Activated T-helper 2 cell treated with anti-CD3 and anti-CD28 coated beads, Interferon-gamma antibody, Interleukin-2, Interleukin-4, amounts not matched to agents 10 μg/mL and 5 μg/mL and 100 μg/mL, durations not matched to agents 14 hours and 24 hours and 36 hours (primary cell): Measurements from ENCODE around the gene KSR2. TPM values are rescaled to one million over a fixed set of nuclear protein-coding genes. Genes with fewer than 3 reads are reported as not detected.
"Not testable (repeated sequence)": the region's sequence is repeated elsewhere in the genome, so short reads cannot be mapped to it uniquely, and the experiment has no call there.

Experiments used
- DNase-seq: peaks from one replicate; pipeline ENCODE4 v3.0.0; 2021; ENCODE audit warnings: low spot score
- H3K27ac Mint-ChIP-seq: one replicate; pipeline ENCODE4 v1.8.0; 2021; ENCODE audit warnings: mixed read lengths
- H3K27me3 Mint-ChIP-seq: one replicate; pipeline ENCODE4 v1.8.0; 2021; ENCODE audit warnings: low read depth, mixed read lengths
- H3K36me3 Mint-ChIP-seq: one replicate; pipeline ENCODE4 v1.8.0; 2021; ENCODE audit warnings: low read depth, mixed read lengths
- H3K4me1 Mint-ChIP-seq: one replicate; pipeline ENCODE4 v1.8.0; 2021; ENCODE audit warnings: low read depth, mixed read lengths
- H3K4me3 Mint-ChIP-seq: one replicate; pipeline ENCODE4 v1.8.0; 2021; ENCODE audit warnings: low read depth, mild to moderate bottlenecking, moderate library complexity, mixed read lengths
- H3K9me3 Mint-ChIP-seq: one replicate; pipeline ENCODE4 v1.8.0; 2021; ENCODE audit warnings: mixed read lengths
- intact Hi-C: fragments of 100-400 bp; cut with micrococcal nuclease; formaldehyde crosslinking; loops from one replicate; pipeline ENCODE4 v1.15.1; 2023
- total RNA-seq: library from RNA; stranded (reverse); gene quantifications from 2 replicates; pipeline ENCODE4 v1.2.3, GENCODE V29; 2022

Gene KSR2
- total RNA-seq, 1 donor from 2014 or later, result 0.09 TPM

- no peak for DNase-seq
- H3K27ac Mint-ChIP-seq, result no peak overlapping the region
- intact Hi-C loops, result no loop called here
- no peaks in the 10 kb centered on the region for H3K4me1 Mint-ChIP-seq
- no peaks in the 10 kb centered on the region for H3K9me3 Mint-ChIP-seq
- peaks cover 1% of the 10 kb centered on the region for H3K27me3 Mint-ChIP-seq
- no peaks in the 10 kb centered on the region for H3K36me3 Mint-ChIP-seq
- H3K4me3 Mint-ChIP-seq, result no peak overlapping the region
These were observed 108.7 kb downstream of the KSR2 start for GRCh38 chr12:117860111-117860510.

GRCh38 chr12:117857632-117858612 lies 110.9 kb downstream of the KSR2 start:
- no peak overlapping the region for H3K27ac Mint-ChIP-seq
- H3K4me3 Mint-ChIP-seq, result no peak overlapping the region
- no peaks in the 10 kb centered on the region for H3K36me3 Mint-ChIP-seq
- intact Hi-C loops, result no loop called here
- H3K27me3 Mint-ChIP-seq, result no peaks in the 10 kb centered on the region
- DNase-seq, result peak; percentile 28
- peaks cover 4% of the 10 kb centered on the region for H3K9me3 Mint-ChIP-seq
- H3K4me1 Mint-ChIP-seq, result no peaks in the 10 kb centered on the region

GRCh38 chr12:117857139-117857538 lies 111.7 kb downstream of the KSR2 start:
- H3K27me3 Mint-ChIP-seq, H3K4me3 Mint-ChIP-seq, H3K4me1 Mint-ChIP-seq, H3K27ac Mint-ChIP-seq, H3K9me3 Mint-ChIP-seq, H3K36me3 Mint-ChIP-seq, intact Hi-C loops, DNase-seq: not testable (repeated sequence)

GRCh38 chr12:117855165-117855564 lies 113.6 kb downstream of the KSR2 start:
- Mint-ChIP-seq H3K4me1 (no peaks in the 10 kb centered on the region), H3K9me3 (peaks cover 4% of the 10 kb centered on the region), H3K27ac (no peak overlapping the region), H3K27me3 (no peaks in the 10 kb centered on the region), H3K36me3 (no peaks in the 10 kb centered on the region), H3K4me3 (no peak overlapping the region)
- no peak for DNase-seq
- intact Hi-C loops, result no loop called here

- H3K9me3 Mint-ChIP-seq, result peaks cover 4% of the 10 kb centered on the region
- no peaks in the 10 kb centered on the region for H3K36me3 Mint-ChIP-seq
- H3K4me1 Mint-ChIP-seq, result no peaks in the 10 kb centered on the region
- intact Hi-C loops, result no loop called here
- no peak overlapping the region for H3K4me3 Mint-ChIP-seq
- no peaks in the 10 kb centered on the region for H3K27me3 Mint-ChIP-seq
- H3K27ac Mint-ChIP-seq, result no peak overlapping the region
- peak; percentile 23 for DNase-seq
These were observed 114.3 kb downstream of the KSR2 start for GRCh38 chr12:117854339-117855012.

GRCh38 chr12:117853600-117853999 lies 115.2 kb downstream of the KSR2 start:
- H3K4me3 Mint-ChIP-seq, result no peak overlapping the region
- no peaks in the 10 kb centered on the region for H3K4me1 Mint-ChIP-seq
- no peak for DNase-seq
- H3K27ac Mint-ChIP-seq, result no peak overlapping the region
- peaks cover 4% of the 10 kb centered on the region for H3K9me3 Mint-ChIP-seq
- no peaks in the 10 kb centered on the region for H3K27me3 Mint-ChIP-seq
- intact Hi-C loops, result no loop called here
- no peaks in the 10 kb centered on the region for H3K36me3 Mint-ChIP-seq

- no peaks in the 10 kb centered on the region for H3K4me1 Mint-ChIP-seq
These were observed 118.7 kb downstream of the KSR2 start for GRCh38 chr12:117850048-117850447.

GRCh38 chr12:117847371-117847770 lies 121.4 kb downstream of the KSR2 start:
- H3K4me1 Mint-ChIP-seq, result no peaks in the 10 kb centered on the region
- intact Hi-C loops, result no loop called here
- H3K36me3 Mint-ChIP-seq, result no peaks in the 10 kb centered on the region
- DNase-seq, result no peak
- H3K4me3 Mint-ChIP-seq, result no peak overlapping the region
- no peak overlapping the region for H3K27ac Mint-ChIP-seq
- peaks cover 4% of the 10 kb centered on the region for H3K27me3 Mint-ChIP-seq
- peaks cover 5% of the 10 kb centered on the region for H3K9me3 Mint-ChIP-seq

More at GRCh38 chr12:117850048-117850447, 118.7 kb downstream of the KSR2 start:
- peaks cover 4% of the 10 kb centered on the region for H3K9me3 Mint-ChIP-seq
- H3K36me3 Mint-ChIP-seq, result no peaks in the 10 kb centered on the region
- H3K27me3 Mint-ChIP-seq, result peaks cover 4% of the 10 kb centered on the region
- no peak overlapping the region for H3K27ac Mint-ChIP-seq
- DNase-seq, result no peak
- H3K4me3 Mint-ChIP-seq, result no peak overlapping the region
- intact Hi-C loops, result no loop called here

GRCh38 chr12:117845271-117845904 lies 123.4 kb downstream of the KSR2 start:
- Mint-ChIP-seq H3K9me3 (peaks cover 5% of the 10 kb centered on the region), H3K4me3 (no peak overlapping the region), H3K27ac (no peak overlapping the region), H3K4me1 (no peaks in the 10 kb centered on the region), H3K27me3 (peaks cover 4% of the 10 kb centered on the region), H3K36me3 (no peaks in the 10 kb centered on the region)
- no peak for DNase-seq
- intact Hi-C loops, result no loop called here

GRCh38 chr12:117844114-117844830 lies 124.5 kb downstream of the KSR2 start:
- H3K9me3 Mint-ChIP-seq, result peaks cover 5% of the 10 kb centered on the region
- intact Hi-C loops, result no loop called here
- H3K27ac Mint-ChIP-seq, result no peak overlapping the region
- H3K4me1 Mint-ChIP-seq, result no peaks in the 10 kb centered on the region
- H3K27me3 Mint-ChIP-seq, result peaks cover 4% of the 10 kb centered on the region
- no peak for DNase-seq
- H3K36me3 Mint-ChIP-seq, result no peaks in the 10 kb centered on the region
- H3K4me3 Mint-ChIP-seq, result no peak overlapping the region

GRCh38 chr12:117842630-117843029 lies 126.2 kb downstream of the KSR2 start:
- intact Hi-C loops, result no loop called here
- DNase-seq, result no peak
- H3K27ac Mint-ChIP-seq, result no peak overlapping the region
- H3K4me1 Mint-ChIP-seq, result no peaks in the 10 kb centered on the region
- no peaks in the 10 kb centered on the region for H3K36me3 Mint-ChIP-seq
- H3K9me3 Mint-ChIP-seq, result peaks cover 5% of the 10 kb centered on the region
- no peaks in the 10 kb centered on the region for H3K27me3 Mint-ChIP-seq
- H3K4me3 Mint-ChIP-seq, result no peak overlapping the region

GRCh38 chr12:117842220-117842619 lies 126.6 kb downstream of the KSR2 start:
- intact Hi-C loops, result no loop called here
- Mint-ChIP-seq H3K36me3 (no peaks in the 10 kb centered on the region), H3K4me3 (no peak overlapping the region), H3K27me3 (no peaks in the 10 kb centered on the region), H3K4me1 (peaks cover 2% of the 10 kb centered on the region), H3K9me3 (peaks cover 5% of the 10 kb centered on the region), H3K27ac (no peak overlapping the region)
- DNase-seq, result no peak
